Body of pancreas (tissue), 4 donors: ENCODE data around the gene MTPN. TPM values are rescaled to one million over a fixed set of nuclear protein-coding genes. Genes with fewer than 3 reads are reported as not detected.

Source experiments
- ATAC-seq: fragments of 150-250 bp; one replicate; pipeline ENCODE4 v1.9.1; 2016
- DNase-seq, 4 donors: peaks; one replicate each; pipeline ENCODE4 v3.0.0-alpha.2; 2019
- H3K27ac ChIP-seq, 4 donors: fragments of 200-600 bp; sonication (generic); 1 replicate in 3 of 4; 2 replicates in 1 of 4; pipeline versions ENCODE4 v1.5.1 to v1.6.1; 2016 to 2019; ENCODE audit warnings: mild to moderate bottlenecking in 1 of 4, mixed read lengths in 1 of 4, moderate library complexity in 1 of 4
- H3K27me3 ChIP-seq, 2 donors: fragments of 200-600 bp; sonication (generic); one replicate each; pipeline ENCODE4 v1.6.0; 2016; ENCODE audit warnings: mild to moderate bottlenecking in 1 of 2
- H3K36me3 ChIP-seq, 2 donors: fragments of 200-600 bp; sonication (generic); replicated peaks in 1 of 2; 2 replicates each; pipeline ENCODE4 v1.5.1; 2016; ENCODE audit warnings: low read depth in 2 of 2; ENCODE audit not compliant: insufficient read depth in 1 of 2
- H3K4me1 ChIP-seq: fragments of 200-600 bp; sonication (generic); one replicate; pipeline ENCODE4 v1.6.0; 2016
- H3K4me3 ChIP-seq, 2 donors: fragments of 200-600 bp; sonication (generic); 1 replicate in 1 of 2; 2 replicates in 1 of 2; pipeline ENCODE4 v1.5.1; 2016 to 2019
- H3K9me3 ChIP-seq, 3 donors: fragments of 200-600 bp; sonication (generic); 1 replicate in 2 of 3; 2 replicates in 1 of 3; pipeline ENCODE4 v1.5.1; 2016
- POLR2A ChIP-seq, 3 donors: fragments of 450-650 bp; IDR thresholded peaks; one replicate each; pipeline ENCODE4 v1.6.1; 2016; ENCODE audit warnings: antibody characterized with exemption in 3 of 3, mild to moderate bottlenecking in 2 of 3
- WGBS, 2 donors: methylation state at CpG; one replicate each; pipeline ENCODE4 v1.1.5; 2017; 5-methylcytosine and 5-hydroxymethylcytosine counted together
- intact Hi-C: fragments of 100-400 bp; cut with DNase I; formaldehyde crosslinking; loops from one replicate; pipeline ENCODE4 v1.15.1; 2023
- total RNA-seq, 2 donors: library from RNA; depleted of rRNA; stranded (reverse); fragments of >200 nt; gene quantifications; one replicate each; pipeline ENCODE4 v1.1.0, GENCODE V29; 2016
- TF ChIP-seq, protein P1 (sequence below), 7 experiments: fragments of 450-650 bp in 4 of 7; fragments of 200-600 bp in 3 of 7; sonication (generic) in 3 of 7; IDR thresholded peaks; one replicate each; pipeline ENCODE4 v1.5.1; 2016 to 2019; ENCODE audit warnings: antibody characterized with exemption in 7 of 7

The MTPN gene
- total RNA-seq, 2 donors from 2014 or later: 23.1 to 25.1 TPM

DNA sequence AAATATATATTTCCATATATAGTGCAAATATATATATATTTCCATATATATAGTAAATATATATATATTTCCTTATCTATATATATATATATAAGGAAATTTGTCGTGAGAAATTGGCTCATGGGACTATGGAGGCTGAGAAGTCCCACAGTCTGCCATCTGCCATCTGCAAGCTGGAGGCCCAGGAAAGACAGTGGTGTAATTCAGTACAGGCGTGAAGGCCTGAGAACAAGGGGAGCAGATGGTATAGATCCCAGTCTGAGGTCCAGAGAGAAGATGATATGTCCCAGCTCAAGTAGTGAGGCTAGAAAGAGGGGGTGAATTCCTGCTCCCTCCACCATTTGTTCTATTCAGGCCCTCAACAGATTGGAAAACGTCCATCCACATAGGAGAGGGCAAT lies 78.9 kb downstream of the MTPN start:
- Histone ChIP-seq H3K27ac (no peak overlapping the region), H3K36me3 (no peaks in the 10 kb centered on the region), H3K27me3 (no peaks in the 10 kb centered on the region), H3K4me3 (no peak overlapping the region), H3K4me1 (no peaks in the 10 kb centered on the region), H3K9me3 (no peaks in the 10 kb centered on the region)
- no peak for ATAC-seq
- DNase-seq: no peak
- 65 to 66% methylated on average over 3 of the region's 3 CpGs for WGBS, 2 donors
- TF ChIP-seq POLR2A (IDR thresholded peaks at IDR 0.05): no peak
- TF ChIP-seq, protein P1, sequence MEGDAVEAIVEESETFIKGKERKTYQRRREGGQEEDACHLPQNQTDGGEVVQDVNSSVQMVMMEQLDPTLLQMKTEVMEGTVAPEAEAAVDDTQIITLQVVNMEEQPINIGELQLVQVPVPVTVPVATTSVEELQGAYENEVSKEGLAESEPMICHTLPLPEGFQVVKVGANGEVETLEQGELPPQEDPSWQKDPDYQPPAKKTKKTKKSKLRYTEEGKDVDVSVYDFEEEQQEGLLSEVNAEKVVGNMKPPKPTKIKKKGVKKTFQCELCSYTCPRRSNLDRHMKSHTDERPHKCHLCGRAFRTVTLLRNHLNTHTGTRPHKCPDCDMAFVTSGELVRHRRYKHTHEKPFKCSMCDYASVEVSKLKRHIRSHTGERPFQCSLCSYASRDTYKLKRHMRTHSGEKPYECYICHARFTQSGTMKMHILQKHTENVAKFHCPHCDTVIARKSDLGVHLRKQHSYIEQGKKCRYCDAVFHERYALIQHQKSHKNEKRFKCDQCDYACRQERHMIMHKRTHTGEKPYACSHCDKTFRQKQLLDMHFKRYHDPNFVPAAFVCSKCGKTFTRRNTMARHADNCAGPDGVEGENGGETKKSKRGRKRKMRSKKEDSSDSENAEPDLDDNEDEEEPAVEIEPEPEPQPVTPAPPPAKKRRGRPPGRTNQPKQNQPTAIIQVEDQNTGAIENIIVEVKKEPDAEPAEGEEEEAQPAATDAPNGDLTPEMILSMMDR (IDR thresholded peaks at IDR 0.05): no peak
- intact Hi-C loops: no loop called here

DNA sequence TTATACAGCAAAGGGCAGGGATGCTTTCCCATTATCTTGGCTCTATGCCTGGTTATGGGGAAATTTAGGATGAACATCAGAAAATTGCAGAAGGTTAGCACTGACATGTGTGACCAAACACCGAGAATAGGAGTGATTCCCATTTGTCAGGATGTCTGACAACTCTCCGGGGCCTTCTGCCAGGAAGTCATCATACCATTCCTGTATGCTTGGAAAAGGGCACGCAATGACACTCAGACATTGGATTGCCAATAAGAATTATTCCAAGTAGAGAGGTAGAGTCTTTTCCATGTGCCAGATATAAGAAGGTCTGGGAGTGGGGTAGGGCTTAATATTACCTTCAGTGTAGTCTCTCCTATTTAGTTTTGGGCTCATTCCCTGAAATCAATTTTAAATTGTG lies 82.3 kb downstream of the MTPN start:
- DNase-seq (no peak), ATAC-seq (no peak)
- TF ChIP-seq, protein P1 (IDR thresholded peaks at IDR 0.05): no peak
- no peak for TF ChIP-seq POLR2A (IDR thresholded peaks at IDR 0.05)
- H3K9me3 ChIP-seq: no peaks in the 10 kb centered on the region
- WGBS, 2 donors: 86 to 88% methylated on average over 3 of the region's 3 CpGs
- no peaks in the 10 kb centered on the region for H3K27me3 ChIP-seq
- no peak overlapping the region for H3K27ac ChIP-seq
- H3K4me3 ChIP-seq: no peak overlapping the region
- no peaks in the 10 kb centered on the region for H3K36me3 ChIP-seq
- intact Hi-C loops: no loop called here
- H3K4me1 ChIP-seq: no peaks in the 10 kb centered on the region

DNA sequence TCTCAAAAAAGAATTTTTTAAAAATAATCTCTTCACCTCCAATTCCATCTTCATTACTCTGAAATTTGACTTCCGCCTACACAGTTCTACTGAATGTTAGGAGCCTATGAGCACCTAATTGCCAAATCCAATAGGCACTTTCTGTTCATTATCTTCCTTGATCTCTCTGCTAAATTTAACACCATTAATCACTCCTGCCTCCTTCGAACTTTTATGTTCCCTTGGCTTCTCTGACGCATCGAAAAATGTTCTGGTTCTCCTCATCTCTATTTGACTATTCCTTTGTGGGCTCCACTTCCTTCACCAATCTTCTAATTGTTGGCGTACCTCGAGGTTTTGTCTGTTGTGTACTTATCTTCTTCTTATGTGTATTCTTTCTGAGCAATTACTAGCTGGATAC lies 87.3 kb downstream of the MTPN start:
- no peaks in the 10 kb centered on the region for H3K36me3 ChIP-seq
- H3K27ac ChIP-seq: no peak overlapping the region
- H3K9me3 ChIP-seq: no peaks in the 10 kb centered on the region
- ATAC-seq: no peak
- H3K4me1 ChIP-seq: no peaks in the 10 kb centered on the region
- TF ChIP-seq, protein P1 (IDR thresholded peaks at IDR 0.05): no peak
- no peak for TF ChIP-seq POLR2A (IDR thresholded peaks at IDR 0.05)
- H3K27me3 ChIP-seq: no peaks in the 10 kb centered on the region
- intact Hi-C loops: no loop called here
- DNase-seq: no peak
- 80 to 83% methylated on average over 6 of the region's 6 CpGs for WGBS, 2 donors
- H3K4me3 ChIP-seq: no peak overlapping the region

DNA sequence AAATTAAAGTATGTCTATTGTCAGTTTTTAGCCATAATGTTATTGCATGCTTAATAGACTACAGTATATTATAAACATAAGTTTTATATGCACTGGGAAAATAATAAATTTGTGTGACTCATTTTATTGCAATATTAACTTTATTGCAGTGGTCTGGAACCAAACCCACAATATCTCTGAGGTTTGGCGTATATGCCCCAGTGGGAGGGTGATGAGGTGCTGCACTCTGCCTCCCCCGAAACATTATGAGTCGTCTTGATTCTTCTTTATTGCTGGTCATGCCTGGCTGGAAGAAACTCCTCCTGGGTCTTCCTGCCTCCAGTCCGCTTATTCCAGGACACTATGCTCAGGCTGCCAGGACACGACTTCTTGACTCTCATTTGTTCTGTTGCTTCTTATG lies 88.4 kb downstream of the MTPN start:
- no peak overlapping the region for H3K27ac ChIP-seq

More for the DNA sequence above, 88.4 kb downstream of the MTPN start:
- DNase-seq (no peak), ATAC-seq (no peak)
- no peak for TF ChIP-seq POLR2A (IDR thresholded peaks at IDR 0.05)
- TF ChIP-seq, protein P1 (IDR thresholded peaks at IDR 0.05): no peak
- intact Hi-C loops: no loop called here
- H3K4me1 ChIP-seq: no peaks in the 10 kb centered on the region
- WGBS, 2 donors: 83 to 90% methylated on average over 5 of the region's 5 CpGs
- no peak overlapping the region for H3K4me3 ChIP-seq
- no peaks in the 10 kb centered on the region for H3K36me3 ChIP-seq
- H3K27me3 ChIP-seq: no peaks in the 10 kb centered on the region
- no peaks in the 10 kb centered on the region for H3K9me3 ChIP-seq
